ENCODE results near the gene C10orf71.

Gene C10orf71

DNA sequence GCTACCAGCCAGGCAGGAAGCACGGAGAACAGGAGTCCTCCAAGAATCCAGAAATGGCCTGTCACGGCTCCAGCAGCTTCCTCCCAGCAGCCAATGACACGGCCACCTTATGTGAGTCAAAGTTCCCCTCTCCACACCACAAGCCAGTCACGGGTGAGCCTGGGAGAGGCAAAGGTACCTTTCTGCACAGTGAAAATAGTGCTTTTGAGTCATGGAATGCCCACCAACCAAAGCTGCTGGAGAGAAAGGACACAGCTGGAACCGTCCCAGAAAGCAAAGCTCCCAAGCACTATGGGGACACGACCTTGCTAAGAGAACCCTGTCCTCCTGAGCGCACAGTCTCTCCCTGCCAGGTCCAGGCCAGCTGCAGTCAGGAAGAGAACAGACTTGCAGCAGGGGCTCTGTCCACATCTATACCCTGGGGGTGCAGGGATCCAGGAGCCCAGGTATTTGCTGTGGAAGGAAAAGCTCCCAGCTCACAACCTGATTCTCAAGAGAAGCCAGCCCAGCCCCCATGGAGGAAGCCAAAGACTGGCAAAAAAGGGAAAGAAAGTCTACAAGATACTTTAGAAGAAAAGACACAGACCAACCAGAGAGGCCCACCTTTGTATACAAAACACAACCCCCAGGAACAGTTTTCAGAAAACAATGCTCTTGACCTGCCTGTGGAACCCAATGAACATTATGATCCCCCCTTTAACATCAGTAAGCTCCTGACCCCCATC is 24.4 kb downstream of the C10orf71 start:
- TF ChIP-seq, protein P1, sequence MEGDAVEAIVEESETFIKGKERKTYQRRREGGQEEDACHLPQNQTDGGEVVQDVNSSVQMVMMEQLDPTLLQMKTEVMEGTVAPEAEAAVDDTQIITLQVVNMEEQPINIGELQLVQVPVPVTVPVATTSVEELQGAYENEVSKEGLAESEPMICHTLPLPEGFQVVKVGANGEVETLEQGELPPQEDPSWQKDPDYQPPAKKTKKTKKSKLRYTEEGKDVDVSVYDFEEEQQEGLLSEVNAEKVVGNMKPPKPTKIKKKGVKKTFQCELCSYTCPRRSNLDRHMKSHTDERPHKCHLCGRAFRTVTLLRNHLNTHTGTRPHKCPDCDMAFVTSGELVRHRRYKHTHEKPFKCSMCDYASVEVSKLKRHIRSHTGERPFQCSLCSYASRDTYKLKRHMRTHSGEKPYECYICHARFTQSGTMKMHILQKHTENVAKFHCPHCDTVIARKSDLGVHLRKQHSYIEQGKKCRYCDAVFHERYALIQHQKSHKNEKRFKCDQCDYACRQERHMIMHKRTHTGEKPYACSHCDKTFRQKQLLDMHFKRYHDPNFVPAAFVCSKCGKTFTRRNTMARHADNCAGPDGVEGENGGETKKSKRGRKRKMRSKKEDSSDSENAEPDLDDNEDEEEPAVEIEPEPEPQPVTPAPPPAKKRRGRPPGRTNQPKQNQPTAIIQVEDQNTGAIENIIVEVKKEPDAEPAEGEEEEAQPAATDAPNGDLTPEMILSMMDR (conservative IDR thresholded peaks at IDR 0.05), result no peak
- no peak overlapping the region for H3K27ac ChIP-seq

DNA sequence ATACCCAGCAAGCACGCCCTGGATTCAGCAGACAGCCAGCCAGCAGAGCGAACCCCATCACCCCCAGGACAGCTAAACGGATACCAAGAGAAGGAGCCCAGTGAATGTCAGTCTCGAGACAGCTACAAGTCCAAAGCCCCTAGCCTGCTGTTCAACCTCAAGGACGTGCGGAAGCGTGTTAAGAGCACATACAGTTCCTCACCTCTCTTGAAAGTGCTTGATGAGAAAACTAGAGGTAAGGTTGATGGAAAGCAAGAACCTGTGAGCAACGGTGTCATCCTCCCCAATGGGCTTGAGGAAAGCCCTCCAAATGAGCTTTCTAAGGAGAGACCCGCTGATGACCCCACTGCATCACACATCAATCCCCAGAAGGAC is 24.9 kb downstream of the C10orf71 start:
- TF ChIP-seq, protein P1 (conservative IDR thresholded peaks at IDR 0.05), result no peak
- H3K27ac ChIP-seq, result no peak overlapping the region

DNA sequence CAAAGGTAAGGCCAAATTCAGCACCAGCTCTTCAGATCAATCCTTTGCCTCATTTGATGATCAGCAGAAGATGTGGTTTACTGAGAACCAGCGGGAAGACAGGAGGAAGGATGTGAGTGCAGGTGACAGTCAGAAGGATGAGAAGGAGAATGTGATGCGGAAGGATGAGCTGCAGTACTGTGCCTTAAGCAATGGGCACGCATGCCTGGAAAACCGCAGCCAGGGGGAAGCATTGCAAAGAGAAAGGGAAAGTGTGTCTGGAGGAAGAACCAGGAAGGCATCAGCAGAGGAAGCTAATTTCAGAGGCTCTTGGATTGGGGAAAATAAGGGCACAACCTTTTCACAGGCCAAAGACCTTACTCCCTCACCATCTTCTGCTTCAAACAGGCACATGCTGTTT is 25.7 kb downstream of the C10orf71 start:
- TF ChIP-seq, protein P1 (conservative IDR thresholded peaks at IDR 0.05), result peak; percentile 65
- H3K27ac ChIP-seq, result no peak overlapping the region

DNA sequence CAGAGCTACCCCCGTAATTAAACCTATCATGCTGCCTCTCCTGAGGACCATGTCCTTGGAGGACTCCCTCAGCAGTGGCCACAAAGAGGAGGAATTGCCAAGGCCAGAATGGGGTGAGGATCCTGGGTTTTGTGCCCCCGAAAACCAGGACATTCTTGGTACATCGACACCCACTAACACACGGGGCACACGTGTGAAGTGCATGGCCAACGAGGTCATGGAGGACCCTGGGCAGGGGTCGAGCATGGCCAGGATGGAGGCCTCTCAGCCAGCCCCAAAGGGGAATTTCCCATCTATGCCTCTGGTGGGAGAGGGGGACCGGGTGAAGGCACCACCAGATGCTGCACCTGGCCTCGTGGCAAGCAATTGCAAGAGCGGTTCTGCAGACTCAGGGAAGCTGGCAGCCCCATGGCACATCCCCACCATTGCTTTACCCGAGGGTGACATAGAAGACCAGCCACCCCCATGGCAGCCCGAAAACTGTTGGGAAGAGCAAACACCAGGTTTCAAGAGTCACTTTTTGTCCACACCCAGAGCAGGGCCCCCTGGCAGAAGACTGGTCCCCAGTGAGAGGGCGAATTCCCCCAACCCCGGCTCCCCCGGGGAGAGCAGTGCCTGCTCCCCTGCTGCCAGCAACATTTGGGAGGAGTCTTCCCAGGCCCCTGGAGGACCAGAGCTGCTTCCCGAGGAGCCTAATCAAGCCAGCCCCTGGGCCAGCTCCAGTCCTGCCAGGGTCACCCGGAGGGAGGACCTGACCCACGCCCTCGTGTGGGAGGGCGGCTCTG is 26.4 kb downstream of the C10orf71 start:
- no peak overlapping the region for H3K27ac ChIP-seq
- TF ChIP-seq, protein P1 (conservative IDR thresholded peaks at IDR 0.05), result no peak; the same call in 1 of the 2 replicates

DNA sequence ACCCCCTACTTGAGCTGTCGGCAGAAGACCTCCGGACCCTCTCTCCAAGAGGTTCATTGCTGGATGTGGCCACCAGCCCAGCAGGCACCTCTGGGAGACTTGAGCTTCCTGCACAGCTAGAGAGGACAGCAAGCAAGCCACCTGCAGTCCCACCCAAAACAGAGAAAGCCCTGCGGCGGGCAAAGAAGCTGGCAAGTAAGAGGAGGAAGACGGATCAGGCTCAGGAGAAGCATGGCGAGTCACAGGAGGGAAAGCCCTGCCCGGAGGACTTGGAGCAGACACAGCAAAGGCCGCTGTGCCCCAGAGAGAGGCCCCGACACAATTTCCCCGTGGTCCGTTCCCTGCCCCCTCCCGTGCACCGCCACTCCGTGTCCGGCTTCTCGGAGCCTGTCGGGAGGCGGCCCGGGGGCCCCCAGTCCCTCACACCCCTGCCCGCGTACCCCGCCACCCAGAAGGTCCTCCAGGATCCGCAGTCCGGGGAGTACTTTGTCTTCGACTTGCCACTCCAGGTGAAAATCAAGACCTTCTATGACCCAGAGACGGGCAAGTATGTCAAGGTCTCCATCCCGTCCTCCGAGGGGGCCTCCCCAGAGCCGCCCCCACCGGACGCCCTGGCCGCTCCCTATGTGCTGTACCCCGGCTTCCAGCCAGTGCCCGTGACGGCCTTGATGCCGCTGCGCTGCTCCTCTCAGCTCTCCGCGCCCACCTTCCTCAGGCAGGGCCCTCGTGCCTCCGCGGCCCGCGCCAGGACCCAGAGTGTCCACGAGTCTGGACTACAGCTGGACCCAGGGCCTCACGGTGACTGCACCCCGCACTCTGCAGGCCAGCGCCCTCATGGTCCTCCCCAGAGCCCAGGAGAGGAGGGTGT is 27.2 kb downstream of the C10orf71 start:
- no peak overlapping the region for H3K27ac ChIP-seq
- TF ChIP-seq, protein P1 (conservative IDR thresholded peaks at IDR 0.05), result no peak

DNA sequence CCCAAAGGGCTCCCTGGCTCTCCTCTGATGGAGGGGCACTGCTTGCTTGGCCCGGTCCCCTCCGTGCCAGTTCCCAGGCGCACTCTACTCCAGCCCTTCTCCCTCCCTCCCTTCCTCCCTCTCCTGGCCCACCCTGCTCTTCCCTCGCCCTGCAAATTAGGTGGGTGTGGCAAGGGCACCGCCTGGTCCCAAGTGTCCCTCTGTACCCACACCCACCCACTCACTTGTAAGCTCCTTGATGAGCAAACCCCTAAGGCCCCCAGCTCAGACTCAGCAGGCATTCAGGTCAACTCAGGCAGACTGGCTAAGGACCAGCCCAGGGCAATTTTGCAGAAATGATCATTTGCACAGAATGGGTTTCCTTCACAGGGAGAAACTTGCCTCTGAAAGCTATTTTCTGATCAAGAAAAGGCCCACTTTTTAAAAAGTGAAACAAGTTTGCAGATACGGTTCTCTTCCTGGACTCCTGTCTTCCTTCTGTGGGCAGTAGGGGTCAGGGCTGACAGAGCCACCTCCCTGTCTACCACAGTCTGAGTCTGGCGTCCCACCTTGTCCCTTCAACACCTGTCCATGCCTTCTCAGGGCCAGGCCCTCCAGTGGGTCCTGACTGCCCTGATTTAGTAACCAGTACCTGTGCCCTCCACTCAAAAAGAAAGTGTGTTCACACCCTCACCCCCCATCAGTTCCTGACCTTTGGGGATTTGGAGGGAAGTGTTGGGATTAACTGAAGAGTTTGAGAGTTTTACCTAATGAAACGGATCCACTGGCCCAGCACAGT is 28.3 kb downstream of the C10orf71 start:
- H3K27ac ChIP-seq, result no peak overlapping the region
- TF ChIP-seq, protein P1 (conservative IDR thresholded peaks at IDR 0.05), result no peak
